KMS-11 (cell line): ENCODE data around the gene HSD17B12.

Source experiments
- H2AFZ ChIP-seq: fragments of 200-600 bp; sonication (generic); 2 replicates; pipeline ENCODE4 v1.6.1; 2016; ENCODE audit warnings: antibody characterized with exemption, mixed run types, low read depth
- H3K27ac ChIP-seq: fragments of 200-600 bp; sonication (generic); 2 replicates; pipeline ENCODE4 v1.6.1; 2016; ENCODE audit warnings: mild to moderate bottlenecking, mixed run types
- H3K27me3 ChIP-seq: fragments of 200-600 bp; sonication (generic); 2 replicates; pipeline ENCODE4 v1.6.1; 2017; ENCODE audit warnings: mild to moderate bottlenecking, low read depth, mixed run types, moderate library complexity; ENCODE audit not compliant: insufficient read depth
- H3K36me3 ChIP-seq: fragments of 200-600 bp; sonication (generic); 2 replicates; pipeline ENCODE4 v1.6.1; 2017; ENCODE audit warnings: mild to moderate bottlenecking, mixed run types; ENCODE audit not compliant: insufficient read depth
- H3K4me1 ChIP-seq: fragments of 200-600 bp; sonication (generic); 2 replicates; pipeline ENCODE4 v1.6.1; 2016; ENCODE audit warnings: mild to moderate bottlenecking, low read depth, mixed run types; ENCODE audit not compliant: poor library complexity, severe bottlenecking
- H3K4me2 ChIP-seq: fragments of 200-600 bp; sonication (generic); 2 replicates; pipeline ENCODE4 v1.7.0; 2016; ENCODE audit warnings: mild to moderate bottlenecking, mixed run types
- H3K4me3 ChIP-seq: fragments of 200-600 bp; sonication (generic); IDR thresholded peaks from 2 replicates; pipeline ENCODE4 v1.6.1; 2017; ENCODE audit warnings: low read depth, low read length, mixed read lengths; ENCODE audit not compliant: insufficient read depth
- H3K79me2 ChIP-seq: fragments of 200-600 bp; sonication (generic); 2 replicates; pipeline ENCODE4 v1.6.1; 2016; ENCODE audit warnings: low read depth, mixed run types; ENCODE audit not compliant: insufficient read depth
- H3K9ac ChIP-seq: fragments of 200-600 bp; sonication (generic); 2 replicates; pipeline ENCODE4 v1.6.1; 2016; ENCODE audit warnings: mild to moderate bottlenecking, mixed run types
- H4K20me1 ChIP-seq: fragments of 200-600 bp; sonication (generic); 2 replicates; pipeline ENCODE4 v1.6.1; 2016; ENCODE audit warnings: mild to moderate bottlenecking, mixed run types; ENCODE audit not compliant: insufficient read depth
- TF ChIP-seq, protein P1 (sequence below): fragments of 200-600 bp; sonication (generic); conservative IDR thresholded peaks from 2 replicates; pipeline ENCODE4 v1.6.1; 2017; ENCODE audit warnings: low read depth, mild to moderate bottlenecking, antibody characterized with exemption, low read length, moderate library complexity, mixed read lengths

Gene HSD17B12

GRCh38 chr11:43689167-43689566 is 8.6 kb downstream of the HSD17B12 start:
- Histone ChIP-seq H3K27ac (no peak overlapping the region), H2AFZ (no peak overlapping the region), H4K20me1 (no peaks in the 10 kb centered on the region; the same call in 1 of the 2 replicates), H3K4me3 (no peak overlapping the region), H3K79me2 (peaks cover 44% of the 10 kb centered on the region), H3K4me1 (peaks cover 30% of the 10 kb centered on the region), H3K4me2 (no peak overlapping the region), H3K36me3 (no peaks in the 10 kb centered on the region), H3K9ac (no peak overlapping the region), H3K27me3 (no peaks in the 10 kb centered on the region)
- TF ChIP-seq, protein P1, sequence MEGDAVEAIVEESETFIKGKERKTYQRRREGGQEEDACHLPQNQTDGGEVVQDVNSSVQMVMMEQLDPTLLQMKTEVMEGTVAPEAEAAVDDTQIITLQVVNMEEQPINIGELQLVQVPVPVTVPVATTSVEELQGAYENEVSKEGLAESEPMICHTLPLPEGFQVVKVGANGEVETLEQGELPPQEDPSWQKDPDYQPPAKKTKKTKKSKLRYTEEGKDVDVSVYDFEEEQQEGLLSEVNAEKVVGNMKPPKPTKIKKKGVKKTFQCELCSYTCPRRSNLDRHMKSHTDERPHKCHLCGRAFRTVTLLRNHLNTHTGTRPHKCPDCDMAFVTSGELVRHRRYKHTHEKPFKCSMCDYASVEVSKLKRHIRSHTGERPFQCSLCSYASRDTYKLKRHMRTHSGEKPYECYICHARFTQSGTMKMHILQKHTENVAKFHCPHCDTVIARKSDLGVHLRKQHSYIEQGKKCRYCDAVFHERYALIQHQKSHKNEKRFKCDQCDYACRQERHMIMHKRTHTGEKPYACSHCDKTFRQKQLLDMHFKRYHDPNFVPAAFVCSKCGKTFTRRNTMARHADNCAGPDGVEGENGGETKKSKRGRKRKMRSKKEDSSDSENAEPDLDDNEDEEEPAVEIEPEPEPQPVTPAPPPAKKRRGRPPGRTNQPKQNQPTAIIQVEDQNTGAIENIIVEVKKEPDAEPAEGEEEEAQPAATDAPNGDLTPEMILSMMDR: no peak

DNA sequence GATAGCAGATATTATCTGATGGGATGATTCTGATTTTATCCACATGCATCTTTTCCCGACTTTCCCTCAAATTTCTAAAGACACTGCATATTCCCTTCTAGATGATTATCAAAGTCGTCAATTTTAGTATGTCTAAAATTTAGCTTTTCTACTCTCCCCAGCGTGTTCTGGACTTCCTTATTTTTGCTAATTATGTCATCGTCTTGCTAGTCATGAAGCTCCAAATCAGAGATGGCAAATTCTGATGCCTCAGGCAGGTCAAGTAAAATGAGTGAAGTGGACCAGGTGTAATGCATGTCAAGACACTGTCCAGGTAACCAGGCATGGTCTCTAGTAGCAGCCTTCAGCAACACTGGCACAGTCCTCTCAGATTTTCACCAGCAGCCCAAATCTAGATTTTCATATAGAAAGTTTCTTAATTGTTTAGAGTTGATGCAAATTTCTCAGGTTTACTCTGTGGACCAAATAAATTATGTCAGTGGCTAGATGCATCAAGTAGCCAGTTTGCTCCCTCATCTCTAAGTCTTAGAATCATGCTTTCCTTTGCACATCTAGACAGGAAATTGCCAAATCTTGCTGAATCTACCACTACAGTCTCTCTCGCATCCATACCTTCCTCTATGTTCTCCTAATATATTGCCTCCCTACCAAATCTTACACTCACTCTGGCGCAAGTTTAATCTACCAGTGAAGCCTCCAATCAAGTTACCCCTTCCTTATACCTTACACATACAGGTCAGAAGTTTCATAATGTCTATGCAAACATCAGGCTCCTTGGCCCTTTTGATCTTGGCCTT is 10.6 kb downstream of the HSD17B12 start:
- Histone ChIP-seq H3K79me2 (peaks cover 31% of the 10 kb centered on the region; the same call in 1 of the 2 replicates), H2AFZ (no peak overlapping the region), H3K4me3 (no peak overlapping the region), H4K20me1 (no peaks in the 10 kb centered on the region; the same call in 1 of the 2 replicates), H3K9ac (no peak overlapping the region), H3K4me2 (no peak overlapping the region), H3K27me3 (no peaks in the 10 kb centered on the region), H3K36me3 (no peaks in the 10 kb centered on the region), H3K4me1 (peaks cover 12% of the 10 kb centered on the region), H3K27ac (no peak overlapping the region)
- TF ChIP-seq, protein P1: no peak

DNA sequence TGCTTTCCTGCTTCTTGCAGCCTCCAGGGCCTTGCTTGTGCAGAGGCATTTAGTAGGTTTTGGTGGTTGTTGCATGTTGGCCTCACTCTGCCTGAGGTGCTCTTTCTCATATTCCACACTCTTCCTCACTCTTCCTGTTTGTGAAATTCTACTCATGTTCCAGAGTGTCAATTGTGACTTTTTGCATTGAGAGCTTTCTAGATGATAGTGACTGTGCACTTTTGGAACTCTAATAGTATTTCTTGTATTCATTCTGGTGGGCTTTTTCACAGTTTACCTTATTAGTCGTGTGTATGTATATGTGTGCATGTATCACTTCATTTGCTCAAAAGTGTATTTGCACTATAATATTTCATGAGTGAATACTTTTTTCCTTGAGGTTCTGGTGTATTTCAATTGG is 11.3 kb downstream of the HSD17B12 start:
- Histone ChIP-seq H3K4me2 (no peak overlapping the region), H3K27me3 (no peaks in the 10 kb centered on the region), H3K9ac (no peak overlapping the region), H3K36me3 (no peaks in the 10 kb centered on the region), H3K27ac (no peak overlapping the region), H3K4me1 (peaks cover 10% of the 10 kb centered on the region), H3K79me2 (peaks cover 25% of the 10 kb centered on the region; the same call in 1 of the 2 replicates), H2AFZ (no peak overlapping the region), H4K20me1 (no peaks in the 10 kb centered on the region; the same call in 1 of the 2 replicates), H3K4me3 (no peak overlapping the region)
- TF ChIP-seq, protein P1: no peak

GRCh38 chr11:43693069-43693468 is 12.5 kb downstream of the HSD17B12 start:
- no peak overlapping the region for H3K9ac ChIP-seq
- H3K4me1 ChIP-seq: peaks cover 5% of the 10 kb centered on the region
- H3K27me3 ChIP-seq: no peaks in the 10 kb centered on the region
- peaks cover 19% of the 10 kb centered on the region; the same call in 1 of the 2 replicates for H3K79me2 ChIP-seq
- no peaks in the 10 kb centered on the region for H3K36me3 ChIP-seq
- H2AFZ ChIP-seq: no peak overlapping the region
- no peak overlapping the region for H3K4me2 ChIP-seq
- no peaks in the 10 kb centered on the region; the same call in 1 of the 2 replicates for H4K20me1 ChIP-seq
- TF ChIP-seq, protein P1: no peak
- H3K4me3 ChIP-seq: no peak overlapping the region
- no peak overlapping the region for H3K27ac ChIP-seq
